Esophagus squamous epithelium (tissue), 4 donors: ENCODE measurements around the gene HAS3.

ENCODE experiments used
- CTCF ChIP-seq, 6 experiments: fragments of 450-650 bp in 4 of 6; fragments of 200-600 bp in 2 of 6; sonication (generic) in 2 of 6; IDR thresholded peaks; one replicate each; pipeline ENCODE4 v1.5.1; 2016 to 2019; ENCODE audit warnings: antibody characterized with exemption in 6 of 6, mild to moderate bottlenecking in 4 of 6, moderate library complexity in 4 of 6
- POLR2A ChIP-seq, 4 donors: fragments of 450-650 bp; IDR thresholded peaks; one replicate each; pipeline ENCODE4 v1.6.1; 2017; ENCODE audit warnings: antibody characterized with exemption in 4 of 4, mild to moderate bottlenecking in 4 of 4, moderate library complexity in 3 of 4

GRCh38 chr16:69105501-69106361 is at the start of gene HAS3:
- TF ChIP-seq CTCF (IDR thresholded peaks at IDR 0.05) (peak in 5 of 6 experiments; percentile 14 to 60 (median 45)), POLR2A (IDR thresholded peaks at IDR 0.05) (peak in 2 of 4 donors; percentile 46 to 55)
